K562 (cell line): Measurements from ENCODE around the gene TP53BP2. TPM values are rescaled to one million over a fixed set of nuclear protein-coding genes. Genes with fewer than 3 reads are reported as not detected.

Source experiments
- ATF2 ChIP-seq: sonication (generic); formaldehyde crosslinking; IDR thresholded peaks from 2 replicates; pipeline ENCODE4 v1.8.1; 2022; ENCODE audit warnings: missing genetic modification reagents
- BRD9 ChIP-seq: fragments of 450-650 bp; IDR thresholded peaks from 2 replicates; pipeline ENCODE4 v1.6.1; 2018; ENCODE audit warnings: low read depth; ENCODE audit not compliant: partially characterized antibody
- DACH1 ChIP-seq: fragments of 450-650 bp; IDR thresholded peaks from 2 replicates; pipeline ENCODE4 v1.6.1; 2018; ENCODE audit not compliant: partially characterized antibody
- E4F1 ChIP-seq: fragments of 250-450 bp; sonication (Bioruptor Pico); IDR thresholded peaks from 2 replicates; pipeline ENCODE4 v1.5.0; 2021; ENCODE audit warnings: mild to moderate bottlenecking, borderline replicate concordance
- KDM4B ChIP-seq, 2 experiments: fragments of 450-650 bp in 1 of 2; sonication (generic) in 1 of 2; IDR thresholded peaks; 2 replicates each; pipeline ENCODE4 v1.6.1; 2016 to 2017; ENCODE audit warnings: borderline replicate concordance in 2 of 2, antibody characterized with exemption in 1 of 2, low read depth in 1 of 2, mild to moderate bottlenecking in 1 of 2
- MEIS2 ChIP-seq: fragments of 450-650 bp; IDR thresholded peaks from 2 replicates; pipeline ENCODE4 v1.6.1; 2014; ENCODE audit warnings: mild to moderate bottlenecking; ENCODE audit not compliant: partially characterized antibody
- MTA1 ChIP-seq: fragments of 450-650 bp; IDR thresholded peaks from 2 replicates; pipeline ENCODE4 v1.6.1; 2017; ENCODE audit warnings: borderline replicate concordance
- NR4A1 ChIP-seq, 2 experiments: fragments of 250-450 bp in 1 of 2; fragments of 450-650 bp in 1 of 2; sonication (Bioruptor Pico) in 1 of 2; IDR thresholded peaks; 2 replicates each; pipeline versions ENCODE4 v1.4.0 to v1.6.1; 2016 to 2020; ENCODE audit warnings: mild to moderate bottlenecking in 2 of 2, missing compliant biosample characterization in 1 of 2, missing genetic modification characterization in 1 of 2, moderate library complexity in 1 of 2
- PRDM10 ChIP-seq: fragments of 450-650 bp; IDR thresholded peaks from 2 replicates; pipeline ENCODE4 v1.6.1; 2018; ENCODE audit not compliant: partially characterized antibody
- SOX6 ChIP-seq: fragments of 450-650 bp; IDR thresholded peaks from 2 replicates; pipeline ENCODE4 v1.6.1; 2014; ENCODE audit warnings: mild to moderate bottlenecking
- TCF7 ChIP-seq: sonication (generic); IDR thresholded peaks from 2 replicates; pipeline ENCODE4 v1.6.1; 2016; ENCODE audit warnings: antibody characterized with exemption, borderline replicate concordance
- ZBTB2 ChIP-seq: fragments of 450-650 bp; IDR thresholded peaks from 2 replicates; pipeline ENCODE4 v1.6.1; 2016; ENCODE audit warnings: antibody characterized with exemption
- polyA plus RNA-seq, 8 experiments: library from polyadenylated mRNA; depleted of rRNA in 4 of 8; stranded (reverse) in 5 of 8; unstranded in 3 of 8; fragments of >200 nt; fragmentation: Nextera tagmentation in 2 of 8; fragmentation: Illumina TruSeq in 1 of 8; extraction: Ambion mirVana in 2 of 8; extraction: Trizol in 1 of 8; gene quantifications; 2 replicates each; pipeline versions ENCODE4 v1.2.1 to v1.2.3, GENCODE V29; 2011 to 2014; ENCODE audit warnings: inconsistent platforms in 1 of 8, missing spikeins in 1 of 8
- total RNA-seq, 7 experiments: library from RNA; depleted of rRNA in 6 of 7; stranded (reverse); fragments of >200 nt in 6 of 7; fragmentation: Illumina TruSeq in 2 of 7; extraction: Trizol in 2 of 7; gene quantifications; 2 replicates each; pipeline versions ENCODE4 v1.2.1 to v1.2.3, GENCODE V29; 2011 to 2021; ENCODE audit warnings: low replicate concordance in 1 of 7

The TP53BP2 gene
- total and polyA plus RNA-seq, 9 of the 15 experiments (the other 6 are each of a cell fraction or from before 2014, with no cell fraction given): 17.0 to 69.6 (median 40.1) TPM

DNA sequence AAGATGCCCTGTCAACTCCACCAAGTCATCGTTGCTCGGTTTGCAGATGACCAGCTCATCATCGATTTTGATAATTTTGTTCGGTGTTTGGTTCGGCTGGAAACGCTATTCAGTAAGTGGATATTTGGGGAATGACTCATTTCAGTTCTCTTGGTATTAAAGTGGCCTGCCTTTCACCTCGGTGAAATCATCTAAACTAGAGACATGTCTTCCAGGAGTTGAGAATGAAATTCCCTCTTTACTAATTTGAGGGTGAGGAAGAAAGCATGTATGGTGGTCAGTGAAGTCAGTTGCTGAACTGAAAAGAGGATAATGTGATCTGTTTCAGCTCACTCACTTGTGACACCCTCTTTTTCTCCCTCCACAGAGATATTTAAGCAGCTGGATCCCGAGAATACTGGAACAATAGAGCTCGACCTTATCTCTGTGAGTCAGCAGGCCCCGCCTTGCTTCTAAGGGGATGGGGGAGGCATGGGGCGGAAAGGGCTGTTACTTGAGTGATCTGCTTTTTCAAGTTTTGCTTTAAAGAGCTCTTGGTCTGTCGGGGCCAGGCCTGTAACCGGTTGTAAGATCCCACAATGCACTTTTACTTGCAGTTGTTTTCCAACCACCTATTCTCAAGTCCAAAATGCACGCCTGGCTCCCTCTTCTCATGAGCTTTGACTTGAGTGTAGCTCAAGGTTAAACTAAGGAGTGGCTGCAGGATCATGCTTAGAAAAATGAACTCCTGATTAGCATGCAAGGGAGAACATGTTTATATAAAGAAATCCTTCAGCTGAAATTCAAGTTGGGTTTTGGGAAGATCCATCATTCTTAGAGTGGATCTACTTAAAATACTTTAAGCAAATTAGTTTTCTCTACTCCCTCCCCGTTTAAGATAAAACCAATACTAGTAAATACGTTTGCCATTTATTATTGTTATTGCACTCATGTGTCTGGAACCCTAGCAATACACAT lies 73.7 kb downstream of the TP53BP2 start (continued):
- TF ChIP-seq ZBTB2 (peak; percentile 80; the same call in 1 of the 2 replicates), BRD9 (peak; percentile 81), KDM4B (IDR thresholded peaks at IDR 0.05; ENCODE audit: borderline replicate concordance in 2 of 2, low read depth in 1 of 2) (peak in 1 of 2 experiments; percentile 97; a peak in 2 of 4 replicates), SOX6 (peak; percentile 100), MTA1 (peak; percentile 56), TCF7 (peak; percentile 86; the same call in 1 of the 2 replicates), DACH1 (peak; percentile 85), E4F1 (CRISPR knock-in tag) (no peak), ATF2 (CRISPR knock-in tag) (no peak), NR4A1 (CRISPR knock-in tag; IDR thresholded peaks at IDR 0.05) (peak; percentile 76; the same call in 1 of the 2 replicates), NR4A1 (tag; IDR thresholded peaks at IDR 0.05) (no peak; the same call in none of the 2 replicates), MEIS2 (peak; percentile 61), PRDM10 (peak; percentile 50)
